Panc1 (cell line): ENCODE results near the gene OR5AU1.

Source experiments
- POLR2AphosphoS5 ChIP-seq: IDR thresholded peaks from 2 replicates; pipeline ENCODE4 v1.6.1; 2012; ENCODE audit warnings: mild to moderate bottlenecking, low read depth, low read length, moderate library complexity
- SIN3A ChIP-seq: IDR thresholded peaks from 2 replicates; pipeline ENCODE4 v1.6.1; 2012; ENCODE audit warnings: low read depth, mild to moderate bottlenecking, low read length, moderate library complexity, borderline replicate concordance; ENCODE audit not compliant: insufficient read depth
- TCF7L2 ChIP-seq: IDR thresholded peaks from 2 replicates; pipeline ENCODE4 v1.6.1; 2011; ENCODE audit warnings: mild to moderate bottlenecking, low read depth, low read length, inconsistent platforms
- TF ChIP-seq, protein P1 (sequence below): fragments of 450-650 bp; IDR thresholded peaks from 2 replicates; pipeline ENCODE4 v1.5.1; 2017; ENCODE audit warnings: mild to moderate bottlenecking
- TF ChIP-seq, protein P2 (sequence below), 2 experiments: IDR thresholded peaks; 2 replicates each; pipeline ENCODE4 v1.6.1; 2011 to 2012; ENCODE audit warnings: low read depth in 2 of 2, control low read depth in 1 of 2, low read length in 1 of 2, mild to moderate bottlenecking in 1 of 2, moderate library complexity in 1 of 2; ENCODE audit not compliant: insufficient read depth in 1 of 2

DNA sequence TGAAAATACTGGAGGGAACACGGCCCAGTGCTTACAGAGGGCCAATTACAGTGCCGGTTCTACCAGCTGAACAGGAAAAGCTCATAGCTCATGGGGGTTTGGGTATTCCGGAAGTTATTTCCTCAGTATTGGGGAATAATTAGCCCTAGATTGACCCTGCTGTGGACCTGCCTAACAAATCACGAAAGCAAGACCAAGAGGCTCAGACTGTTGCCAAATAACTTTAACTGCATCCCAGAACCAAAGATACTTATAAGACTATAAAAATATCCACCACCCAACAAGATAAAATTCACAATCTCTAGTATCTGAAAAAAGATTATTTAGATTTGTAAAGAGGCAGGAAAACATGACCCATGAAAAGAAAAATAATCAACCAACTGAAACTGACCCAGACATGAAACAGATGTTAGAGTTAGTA, 8.0 kb upstream of the OR5AU1 start:
- TF ChIP-seq, protein P1, sequence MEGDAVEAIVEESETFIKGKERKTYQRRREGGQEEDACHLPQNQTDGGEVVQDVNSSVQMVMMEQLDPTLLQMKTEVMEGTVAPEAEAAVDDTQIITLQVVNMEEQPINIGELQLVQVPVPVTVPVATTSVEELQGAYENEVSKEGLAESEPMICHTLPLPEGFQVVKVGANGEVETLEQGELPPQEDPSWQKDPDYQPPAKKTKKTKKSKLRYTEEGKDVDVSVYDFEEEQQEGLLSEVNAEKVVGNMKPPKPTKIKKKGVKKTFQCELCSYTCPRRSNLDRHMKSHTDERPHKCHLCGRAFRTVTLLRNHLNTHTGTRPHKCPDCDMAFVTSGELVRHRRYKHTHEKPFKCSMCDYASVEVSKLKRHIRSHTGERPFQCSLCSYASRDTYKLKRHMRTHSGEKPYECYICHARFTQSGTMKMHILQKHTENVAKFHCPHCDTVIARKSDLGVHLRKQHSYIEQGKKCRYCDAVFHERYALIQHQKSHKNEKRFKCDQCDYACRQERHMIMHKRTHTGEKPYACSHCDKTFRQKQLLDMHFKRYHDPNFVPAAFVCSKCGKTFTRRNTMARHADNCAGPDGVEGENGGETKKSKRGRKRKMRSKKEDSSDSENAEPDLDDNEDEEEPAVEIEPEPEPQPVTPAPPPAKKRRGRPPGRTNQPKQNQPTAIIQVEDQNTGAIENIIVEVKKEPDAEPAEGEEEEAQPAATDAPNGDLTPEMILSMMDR: no peak
- TF ChIP-seq, protein P2, sequence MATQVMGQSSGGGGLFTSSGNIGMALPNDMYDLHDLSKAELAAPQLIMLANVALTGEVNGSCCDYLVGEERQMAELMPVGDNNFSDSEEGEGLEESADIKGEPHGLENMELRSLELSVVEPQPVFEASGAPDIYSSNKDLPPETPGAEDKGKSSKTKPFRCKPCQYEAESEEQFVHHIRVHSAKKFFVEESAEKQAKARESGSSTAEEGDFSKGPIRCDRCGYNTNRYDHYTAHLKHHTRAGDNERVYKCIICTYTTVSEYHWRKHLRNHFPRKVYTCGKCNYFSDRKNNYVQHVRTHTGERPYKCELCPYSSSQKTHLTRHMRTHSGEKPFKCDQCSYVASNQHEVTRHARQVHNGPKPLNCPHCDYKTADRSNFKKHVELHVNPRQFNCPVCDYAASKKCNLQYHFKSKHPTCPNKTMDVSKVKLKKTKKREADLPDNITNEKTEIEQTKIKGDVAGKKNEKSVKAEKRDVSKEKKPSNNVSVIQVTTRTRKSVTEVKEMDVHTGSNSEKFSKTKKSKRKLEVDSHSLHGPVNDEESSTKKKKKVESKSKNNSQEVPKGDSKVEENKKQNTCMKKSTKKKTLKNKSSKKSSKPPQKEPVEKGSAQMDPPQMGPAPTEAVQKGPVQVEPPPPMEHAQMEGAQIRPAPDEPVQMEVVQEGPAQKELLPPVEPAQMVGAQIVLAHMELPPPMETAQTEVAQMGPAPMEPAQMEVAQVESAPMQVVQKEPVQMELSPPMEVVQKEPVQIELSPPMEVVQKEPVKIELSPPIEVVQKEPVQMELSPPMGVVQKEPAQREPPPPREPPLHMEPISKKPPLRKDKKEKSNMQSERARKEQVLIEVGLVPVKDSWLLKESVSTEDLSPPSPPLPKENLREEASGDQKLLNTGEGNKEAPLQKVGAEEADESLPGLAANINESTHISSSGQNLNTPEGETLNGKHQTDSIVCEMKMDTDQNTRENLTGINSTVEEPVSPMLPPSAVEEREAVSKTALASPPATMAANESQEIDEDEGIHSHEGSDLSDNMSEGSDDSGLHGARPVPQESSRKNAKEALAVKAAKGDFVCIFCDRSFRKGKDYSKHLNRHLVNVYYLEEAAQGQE (IDR thresholded peaks at IDR 0.05; ENCODE audit: insufficient read depth in 1 of 2, low read depth in 2 of 2, low read length in 1 of 2): no peak
- no peak for TF ChIP-seq POLR2AphosphoS5
- no peak for TF ChIP-seq TCF7L2
- TF ChIP-seq SIN3A: no peak
